Activated CD8-positive, alpha-beta memory T cell treated with anti-CD3 and anti-CD28 coated beads, Interleukin-2, amount 10 ng/mL, durations not matched to agents 7 days and 5 days (primary cell): Measurements from ENCODE around the gene ATRNL1. TPM values are rescaled to one million over a fixed set of nuclear protein-coding genes. Genes with fewer than 3 reads are reported as not detected.

ENCODE experiments used
- ATAC-seq: fragments of 150-1000 bp; cut with Tn5 transposase; one replicate; pipeline ENCODE4 v1.10.0; 2021; ENCODE audit warnings: moderate library complexity
- CTCF ChIA-PET: fragments of 350-600 bp; sonication (Branson Sonifier 250); formaldehyde crosslinking; loops from one replicate; lab custom pipeline; 2021; ENCODE audit warnings: antibody characterized with exemption; lab: Charles Lee
- DNase-seq: peaks from one replicate; pipeline ENCODE4 v3.0.0-alpha.2; 2020
- H3K27ac Mint-ChIP-seq: one replicate; pipeline ENCODE4 v1.8.0; 2021; ENCODE audit warnings: mild to moderate bottlenecking, mixed read lengths
- H3K27me3 Mint-ChIP-seq: one replicate; pipeline ENCODE4 v1.8.0; 2021; ENCODE audit warnings: mixed read lengths
- H3K36me3 Mint-ChIP-seq: one replicate; pipeline ENCODE4 v1.8.0; 2021; ENCODE audit warnings: mild to moderate bottlenecking, mixed read lengths
- H3K4me1 Mint-ChIP-seq: one replicate; pipeline ENCODE4 v1.8.0; 2021; ENCODE audit warnings: mixed read lengths
- H3K4me3 Mint-ChIP-seq: one replicate; pipeline ENCODE4 v1.8.0; 2021; ENCODE audit warnings: mild to moderate bottlenecking, moderate library complexity, mixed read lengths
- H3K9me3 Mint-ChIP-seq: one replicate; pipeline ENCODE4 v1.8.0; 2022; ENCODE audit warnings: low read depth, mixed read lengths
- total RNA-seq, 2 experiments: library from RNA; stranded (reverse); gene quantifications; one replicate each; pipeline ENCODE4 v1.2.3, GENCODE V29; 2021

Gene ATRNL1
- total RNA-seq, 2 experiments from 2014 or later = 0.35 to 0.87 TPM

GRCh38 chr10:115985786-115986185 is 892.6 kb downstream of the ATRNL1 start:
- Mint-ChIP-seq H3K36me3 (no peaks in the 10 kb centered on the region), H3K4me3 (no peak overlapping the region), H3K4me1 (no peaks in the 10 kb centered on the region), H3K27ac (no peak overlapping the region), H3K9me3 (peaks cover 8% of the 10 kb centered on the region), H3K27me3 (no peaks in the 10 kb centered on the region)
- CTCF ChIA-PET = no interaction called here
- ATAC-seq = no peak
- no peak for DNase-seq

- peaks cover 8% of the 10 kb centered on the region for H3K9me3 Mint-ChIP-seq
- no peaks in the 10 kb centered on the region for H3K27me3 Mint-ChIP-seq
- ATAC-seq = no peak
- no peaks in the 10 kb centered on the region for H3K4me1 Mint-ChIP-seq
- DNase-seq = no peak
- H3K27ac Mint-ChIP-seq = no peak overlapping the region
- no peak overlapping the region for H3K4me3 Mint-ChIP-seq
- CTCF ChIA-PET = no interaction called here
- no peaks in the 10 kb centered on the region for H3K36me3 Mint-ChIP-seq
These were observed 895.2 kb downstream of the ATRNL1 start for GRCh38 chr10:115988380-115988779.

- CTCF ChIA-PET = no interaction called here
- no peak for ATAC-seq
- peak; percentile 8 for DNase-seq
- no peaks in the 10 kb centered on the region for H3K36me3 Mint-ChIP-seq
- H3K9me3 Mint-ChIP-seq = peaks cover 8% of the 10 kb centered on the region
- H3K27ac Mint-ChIP-seq = no peak overlapping the region
- no peaks in the 10 kb centered on the region for H3K27me3 Mint-ChIP-seq
- H3K4me1 Mint-ChIP-seq = no peaks in the 10 kb centered on the region
- H3K4me3 Mint-ChIP-seq = no peak overlapping the region
These were observed 896.5 kb downstream of the ATRNL1 start for GRCh38 chr10:115989621-115990020.

GRCh38 chr10:115992236-115992986 is 899.2 kb downstream of the ATRNL1 start:
- no peaks in the 10 kb centered on the region for H3K4me1 Mint-ChIP-seq
- H3K4me3 Mint-ChIP-seq = no peak overlapping the region
- no peak for ATAC-seq
- DNase-seq = no peak
- no peaks in the 10 kb centered on the region for H3K36me3 Mint-ChIP-seq
- CTCF ChIA-PET = no interaction called here
- H3K27ac Mint-ChIP-seq = no peak overlapping the region
- H3K27me3 Mint-ChIP-seq = no peaks in the 10 kb centered on the region
- peaks cover 8% of the 10 kb centered on the region for H3K9me3 Mint-ChIP-seq

- H3K27me3 Mint-ChIP-seq = no peaks in the 10 kb centered on the region
- ATAC-seq (no peak), DNase-seq (no peak)
- CTCF ChIA-PET = no interaction called here
- no peak overlapping the region for H3K27ac Mint-ChIP-seq
- no peak overlapping the region for H3K4me3 Mint-ChIP-seq
- no peaks in the 10 kb centered on the region for H3K36me3 Mint-ChIP-seq
- no peaks in the 10 kb centered on the region for H3K4me1 Mint-ChIP-seq
- no peaks in the 10 kb centered on the region for H3K9me3 Mint-ChIP-seq
These were observed 902.9 kb downstream of the ATRNL1 start for GRCh38 chr10:115996031-115996430.

GRCh38 chr10:115998301-115998700 is 905.1 kb downstream of the ATRNL1 start:
- DNase-seq = no peak
- Mint-ChIP-seq H3K4me1 (no peaks in the 10 kb centered on the region), H3K4me3 (no peak overlapping the region), H3K27ac (no peak overlapping the region), H3K27me3 (no peaks in the 10 kb centered on the region), H3K9me3 (no peaks in the 10 kb centered on the region), H3K36me3 (no peaks in the 10 kb centered on the region)
- no peak for ATAC-seq
- CTCF ChIA-PET = no interaction called here

Other genes with a start within 250 kb of the ATRNL1 start
- 10 to 100 TPM; 16.3 to 22.6 TPM for gene TRUB1, start 155.2 kb upstream of the ATRNL1 start, total RNA-seq